GM12878 (cell line): ENCODE measurements around the gene ZNF227. TPM values are rescaled to one million over a fixed set of nuclear protein-coding genes. Genes with fewer than 3 reads are reported as not detected.

Experiments
- ATAC-seq: fragments of 200-7000 bp; cut with Tn5 transposase; 3 replicates; pipeline ENCODE4 v1.9.1; 2020; ENCODE audit warnings: mild to moderate bottlenecking, moderate library complexity
- BruUV-seq: library from RNA; stranded (reverse); fragments of 400-500 nt; replicated peaks from 2 replicates; lab custom pipeline; 2021; lab: Mats Ljungman, UMichigan
- CTCF ChIA-PET: fragments of 300-600 bp; sonication (Branson Sonifier 250); formaldehyde crosslinking; extraction: SDS; loops from one replicate; lab custom pipeline; 2021; ENCODE audit warnings: inconsistent platforms; lab: Yijun Ruan, JAX
- POLR2A ChIA-PET: fragments of 350-600 bp; formaldehyde crosslinking; extraction: SDS; loops from one replicate; lab custom pipeline; 2021; ENCODE audit warnings: inconsistent platforms; lab: Charles Lee
- RAD21 ChIA-PET: fragments of 300-600 bp; sonication (Branson Sonifier 250); formaldehyde crosslinking; loops from one replicate; lab custom pipeline; 2023; ENCODE audit warnings: antibody characterized with exemption; ENCODE audit not compliant: unreplicated experiment; lab: Charles Lee
- SMC1A ChIA-PET: fragments of 300-600 bp; sonication (Branson Sonifier 250); formaldehyde crosslinking; loops from one replicate; lab custom pipeline; 2023; ENCODE audit not compliant: unreplicated experiment, uncharacterized antibody; lab: Charles Lee
- DNase-seq: peaks from one replicate; pipeline ENCODE4 v3.0.0-alpha.2; 2011; ENCODE audit warnings: low read depth, low spot score
- FAIRE-seq: peaks from 3 replicates; lab custom pipeline; 2011; peaks lifted over from hg19 to GRCh38; lab: Jason Lieb, UNC
- H2AFZ ChIP-seq: 2 replicates; pipeline ENCODE4 v1.6.0; 2011; ENCODE audit warnings: low read depth, low read length, control low read depth; ENCODE audit not compliant: control insufficient read depth
- H3K27ac ChIP-seq: 2 replicates; pipeline ENCODE4 v1.5.1; 2011; ENCODE audit warnings: control low read depth; ENCODE audit not compliant: control insufficient read depth, insufficient read depth
- H3K27me3 ChIP-seq, 2 experiments: replicated peaks in 1 of 2; 2 replicates each; pipeline versions ENCODE4 v1.6.0 to v1.6.1; 2011; ENCODE audit warnings: low read length in 1 of 2; ENCODE audit not compliant: control insufficient read depth in 2 of 2, insufficient read depth in 2 of 2
- H3K36me3 ChIP-seq, 2 experiments: 2 replicates each; pipeline ENCODE4 v1.5.1; 2011; ENCODE audit warnings: low read length in 1 of 2; ENCODE audit not compliant: control insufficient read depth in 2 of 2, insufficient read depth in 2 of 2
- H3K4me1 ChIP-seq: 2 replicates; pipeline ENCODE4 v1.6.1; 2011; ENCODE audit warnings: mild to moderate bottlenecking, low read length, moderate library complexity, mixed read lengths; ENCODE audit not compliant: control insufficient read depth, insufficient read depth
- H3K4me2 ChIP-seq: 2 replicates; pipeline ENCODE4 v1.6.0; 2011; ENCODE audit warnings: control low read depth; ENCODE audit not compliant: control insufficient read depth, insufficient read depth
- H3K4me3 ChIP-seq: fragments of 200-600 bp; sonication (generic); 2 replicates; pipeline ENCODE4 v1.5.1; 2016
- H3K79me2 ChIP-seq: 2 replicates; pipeline ENCODE4 v1.6.0; 2011; ENCODE audit warnings: low read length; ENCODE audit not compliant: control insufficient read depth, insufficient read depth
- H3K9ac ChIP-seq: 2 replicates; pipeline ENCODE4 v1.8.0; 2011; ENCODE audit warnings: low read length, control low read depth, mixed read lengths; ENCODE audit not compliant: control insufficient read depth, insufficient read depth
- H3K9me3 ChIP-seq: replicated peaks from 3 replicates; pipeline ENCODE4 v1.5.1; 2011; ENCODE audit warnings: mild to moderate bottlenecking, low read length; ENCODE audit not compliant: control insufficient read depth, insufficient read depth
- H4K20me1 ChIP-seq: 2 replicates; pipeline ENCODE4 v1.6.0; 2011; ENCODE audit not compliant: control insufficient read depth, insufficient read depth
- BHLHE40 ChIP-seq, 2 experiments: fragments of 450-650 bp in 1 of 2; IDR thresholded peaks; 2 replicates each; pipeline ENCODE4 v1.6.1; 2011 to 2017; ENCODE audit warnings: low read depth in 2 of 2, borderline replicate concordance in 1 of 2, improper control_type of control experiment in 1 of 2, low read length in 1 of 2, mild to moderate bottlenecking in 1 of 2
- MEF2B ChIP-seq: fragments of 450-650 bp; IDR thresholded peaks from 2 replicates; pipeline ENCODE4 v1.6.1; 2018; ENCODE audit warnings: mild to moderate bottlenecking, moderate library complexity; ENCODE audit not compliant: partially characterized antibody, poor library complexity, severe bottlenecking
- YBX1 ChIP-seq: fragments of 450-650 bp; IDR thresholded peaks from 2 replicates; pipeline ENCODE4 v1.6.1; 2016; ENCODE audit warnings: antibody characterized with exemption
- ZNF207 ChIP-seq: fragments of 450-650 bp; IDR thresholded peaks from 2 replicates; pipeline ENCODE4 v1.6.1; 2014; ENCODE audit warnings: antibody characterized with exemption, mild to moderate bottlenecking, borderline replicate concordance
- in situ Hi-C: fragments of 300-500 bp; cut with MboI; formaldehyde crosslinking; loops from 9 replicates; pipeline ENCODE4 v1.14.3; 2018; ENCODE audit warnings: mixed read lengths
- intact Hi-C: fragments of 100-400 bp; cut with micrococcal nuclease; formaldehyde crosslinking; loops from one replicate; pipeline ENCODE4 v1.14.2; 2022; ENCODE audit not compliant: unreplicated experiment
- polyA plus RNA-seq, 11 experiments: library from polyadenylated mRNA; depleted of rRNA in 4 of 11; unstranded in 6 of 11; stranded (reverse) in 5 of 11; fragments of >200 nt; fragmentation: Nextera tagmentation in 4 of 11; fragmentation: Illumina TruSeq in 1 of 11; extraction: Ambion mirVana in 4 of 11; extraction: Trizol in 1 of 11; gene quantifications; 1 replicate in 1 of 11; 2 replicates in 10 of 11; pipeline versions ENCODE4 v1.2.1 to v1.2.3, GENCODE V29; 2011 to 2016; ENCODE audit warnings: inconsistent platforms in 2 of 11, missing spikeins in 2 of 11, low read depth in 1 of 11
- total RNA-seq, 4 experiments: library from RNA; depleted of rRNA in 3 of 4; stranded (reverse); fragments of >200 nt in 3 of 4; fragmentation: Illumina TruSeq in 1 of 4; extraction: Trizol in 1 of 4; gene quantifications; 2 replicates each; pipeline versions ENCODE4 v1.2.1 to v1.2.3, GENCODE V29; 2013 to 2021
- TF ChIP-seq, protein P1 (sequence below): IDR thresholded peaks from 2 replicates; pipeline ENCODE4 v1.6.1; 2012; ENCODE audit warnings: mild to moderate bottlenecking, low read depth, low read length
- TF ChIP-seq, protein P2 (sequence below): fragments of 450-650 bp; formaldehyde crosslinking; IDR thresholded peaks from 2 replicates; pipeline ENCODE4 v1.4.0; 2020; ENCODE audit warnings: mild to moderate bottlenecking, moderate library complexity

The ZNF227 gene
- total and polyA plus RNA-seq, 10 of the 15 experiments (the other 5 are each of a cell fraction or from before 2014, with no cell fraction given) = 4.3 to 22.9 (median 13.0) TPM

DNA sequence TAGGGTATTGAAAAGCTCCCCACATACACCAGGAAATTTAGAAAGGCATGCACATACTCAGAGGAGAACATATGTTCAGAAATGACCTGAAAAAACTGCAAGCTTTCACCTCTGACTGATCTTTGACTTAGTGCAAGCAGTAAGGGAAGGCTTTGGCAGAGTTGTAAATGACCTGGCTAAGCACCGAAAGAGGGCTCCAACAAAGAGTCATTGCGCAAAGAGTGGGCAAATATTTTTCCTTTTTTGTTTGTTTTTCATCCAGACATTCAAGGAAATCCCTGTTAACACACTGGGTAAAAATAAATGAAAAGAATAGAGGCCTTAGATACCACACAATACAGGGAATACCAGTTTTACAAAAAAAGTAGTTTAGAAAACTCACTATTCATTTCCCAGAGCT is 42.2 kb downstream of the ZNF227 start (continued):
- TF ChIP-seq, protein P1, sequence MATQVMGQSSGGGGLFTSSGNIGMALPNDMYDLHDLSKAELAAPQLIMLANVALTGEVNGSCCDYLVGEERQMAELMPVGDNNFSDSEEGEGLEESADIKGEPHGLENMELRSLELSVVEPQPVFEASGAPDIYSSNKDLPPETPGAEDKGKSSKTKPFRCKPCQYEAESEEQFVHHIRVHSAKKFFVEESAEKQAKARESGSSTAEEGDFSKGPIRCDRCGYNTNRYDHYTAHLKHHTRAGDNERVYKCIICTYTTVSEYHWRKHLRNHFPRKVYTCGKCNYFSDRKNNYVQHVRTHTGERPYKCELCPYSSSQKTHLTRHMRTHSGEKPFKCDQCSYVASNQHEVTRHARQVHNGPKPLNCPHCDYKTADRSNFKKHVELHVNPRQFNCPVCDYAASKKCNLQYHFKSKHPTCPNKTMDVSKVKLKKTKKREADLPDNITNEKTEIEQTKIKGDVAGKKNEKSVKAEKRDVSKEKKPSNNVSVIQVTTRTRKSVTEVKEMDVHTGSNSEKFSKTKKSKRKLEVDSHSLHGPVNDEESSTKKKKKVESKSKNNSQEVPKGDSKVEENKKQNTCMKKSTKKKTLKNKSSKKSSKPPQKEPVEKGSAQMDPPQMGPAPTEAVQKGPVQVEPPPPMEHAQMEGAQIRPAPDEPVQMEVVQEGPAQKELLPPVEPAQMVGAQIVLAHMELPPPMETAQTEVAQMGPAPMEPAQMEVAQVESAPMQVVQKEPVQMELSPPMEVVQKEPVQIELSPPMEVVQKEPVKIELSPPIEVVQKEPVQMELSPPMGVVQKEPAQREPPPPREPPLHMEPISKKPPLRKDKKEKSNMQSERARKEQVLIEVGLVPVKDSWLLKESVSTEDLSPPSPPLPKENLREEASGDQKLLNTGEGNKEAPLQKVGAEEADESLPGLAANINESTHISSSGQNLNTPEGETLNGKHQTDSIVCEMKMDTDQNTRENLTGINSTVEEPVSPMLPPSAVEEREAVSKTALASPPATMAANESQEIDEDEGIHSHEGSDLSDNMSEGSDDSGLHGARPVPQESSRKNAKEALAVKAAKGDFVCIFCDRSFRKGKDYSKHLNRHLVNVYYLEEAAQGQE = no peak
- TF ChIP-seq BHLHE40 (IDR thresholded peaks at IDR 0.05; ENCODE audit: borderline replicate concordance in 1 of 2, low read depth in 2 of 2, low read length in 1 of 2) = no peak

DNA sequence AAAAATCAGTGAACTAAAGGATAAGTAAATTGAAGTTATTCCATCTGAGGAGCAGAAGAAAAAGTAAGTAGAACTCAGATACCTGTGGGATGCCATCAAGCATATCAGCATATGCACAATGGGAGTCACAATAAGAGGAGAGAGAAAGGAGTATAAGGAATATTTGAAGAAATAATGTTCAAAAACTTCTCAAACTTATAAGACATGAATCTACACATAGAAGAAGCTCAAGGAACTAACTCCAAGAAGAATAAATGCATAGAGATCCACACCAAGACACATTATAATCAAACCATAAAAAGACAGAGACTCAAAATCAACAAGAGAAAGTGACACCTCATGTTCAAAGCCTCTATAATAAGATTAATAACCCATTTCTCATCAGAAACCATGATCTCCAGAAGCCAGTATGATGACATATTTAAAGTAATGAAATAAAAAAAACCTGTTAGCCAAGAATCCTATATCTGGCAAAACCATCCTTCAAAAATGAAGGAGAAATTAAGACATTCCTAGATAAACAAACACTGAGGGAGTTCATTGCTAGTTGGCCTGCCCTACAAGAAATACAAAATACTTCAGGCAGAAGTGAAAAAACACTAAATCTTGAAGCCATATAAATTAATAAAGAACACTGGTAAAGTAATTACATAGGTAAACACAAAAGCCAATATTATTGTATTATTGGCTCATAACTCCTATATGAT is 43.5 kb downstream of the ZNF227 start:
- Histone ChIP-seq H3K36me3 (no peaks in the 10 kb centered on the region), H3K27ac (no peak overlapping the region), H3K4me2 (no peak overlapping the region), H3K9me3 (peaks cover 2% of the 10 kb centered on the region), H3K4me1 (no peaks in the 10 kb centered on the region), H2AFZ (no peak overlapping the region), H3K27me3 (no peaks in the 10 kb centered on the region), H3K9ac (no peak overlapping the region), H3K4me3 (no peak overlapping the region), H3K79me2 (no peaks in the 10 kb centered on the region), H4K20me1 (no peaks in the 10 kb centered on the region)
- TF ChIP-seq ZNF207 (no peak), YBX1 (no peak), MEF2B (no peak)
- TF ChIP-seq, protein P2, sequence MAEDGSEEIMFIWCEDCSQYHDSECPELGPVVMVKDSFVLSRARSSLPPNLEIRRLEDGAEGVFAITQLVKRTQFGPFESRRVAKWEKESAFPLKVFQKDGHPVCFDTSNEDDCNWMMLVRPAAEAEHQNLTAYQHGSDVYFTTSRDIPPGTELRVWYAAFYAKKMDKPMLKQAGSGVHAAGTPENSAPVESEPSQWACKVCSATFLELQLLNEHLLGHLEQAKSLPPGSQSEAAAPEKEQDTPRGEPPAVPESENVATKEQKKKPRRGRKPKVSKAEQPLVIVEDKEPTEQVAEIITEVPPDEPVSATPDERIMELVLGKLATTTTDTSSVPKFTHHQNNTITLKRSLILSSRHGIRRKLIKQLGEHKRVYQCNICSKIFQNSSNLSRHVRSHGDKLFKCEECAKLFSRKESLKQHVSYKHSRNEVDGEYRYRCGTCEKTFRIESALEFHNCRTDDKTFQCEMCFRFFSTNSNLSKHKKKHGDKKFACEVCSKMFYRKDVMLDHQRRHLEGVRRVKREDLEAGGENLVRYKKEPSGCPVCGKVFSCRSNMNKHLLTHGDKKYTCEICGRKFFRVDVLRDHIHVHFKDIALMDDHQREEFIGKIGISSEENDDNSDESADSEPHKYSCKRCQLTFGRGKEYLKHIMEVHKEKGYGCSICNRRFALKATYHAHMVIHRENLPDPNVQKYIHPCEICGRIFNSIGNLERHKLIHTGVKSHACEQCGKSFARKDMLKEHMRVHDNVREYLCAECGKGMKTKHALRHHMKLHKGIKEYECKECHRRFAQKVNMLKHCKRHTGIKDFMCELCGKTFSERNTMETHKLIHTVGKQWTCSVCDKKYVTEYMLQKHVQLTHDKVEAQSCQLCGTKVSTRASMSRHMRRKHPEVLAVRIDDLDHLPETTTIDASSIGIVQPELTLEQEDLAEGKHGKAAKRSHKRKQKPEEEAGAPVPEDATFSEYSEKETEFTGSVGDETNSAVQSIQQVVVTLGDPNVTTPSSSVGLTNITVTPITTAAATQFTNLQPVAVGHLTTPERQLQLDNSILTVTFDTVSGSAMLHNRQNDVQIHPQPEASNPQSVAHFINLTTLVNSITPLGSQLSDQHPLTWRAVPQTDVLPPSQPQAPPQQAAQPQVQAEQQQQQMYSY (CRISPR knock-in tag) = no peak
- FAIRE-seq (no peak), ATAC-seq (no peak), DNase-seq (no peak)
- ChIA-PET RAD21 (no interaction called here), SMC1A (no interaction called here), CTCF (no interaction called here), POLR2A (no interaction called here)
- intact Hi-C loops (no loop called here), in situ Hi-C loops (no loop called here)
- BruUV-seq = no TSS peak
